Upper lobe of left lung (tissue), 6 donors: Measurements from ENCODE around the gene ACAA2. TPM values are rescaled to one million over a fixed set of nuclear protein-coding genes. Genes with fewer than 3 reads are reported as not detected.

Experiments
- ATAC-seq, 2 donors: fragments of 200-7000 bp; cut with Tn5 transposase; one replicate each; pipeline ENCODE4 v1.9.1; 2022; ENCODE audit warnings: mild to moderate bottlenecking in 2 of 2, moderate library complexity in 2 of 2; ENCODE audit not compliant: low FRiP score in 2 of 2
- DNase-seq, 2 donors: peaks; one replicate each; pipeline ENCODE4 v3.0.0-alpha.2; 2019 to 2020
- H3K27ac ChIP-seq, 4 donors: fragments of 200-600 bp; sonication (generic); one replicate each; pipeline ENCODE4 v1.5.1; 2016 to 2019
- H3K27me3 ChIP-seq, 4 donors: fragments of 200-600 bp; sonication (generic); one replicate each; pipeline ENCODE4 v1.5.1; 2017 to 2019
- H3K36me3 ChIP-seq, 4 donors: fragments of 200-600 bp; sonication (generic); one replicate each; pipeline ENCODE4 v1.5.1; 2016 to 2019
- H3K4me1 ChIP-seq, 4 donors: fragments of 200-600 bp; sonication (generic); one replicate each; pipeline ENCODE4 v1.5.1; 2018 to 2019
- H3K4me3 ChIP-seq, 4 donors: fragments of 200-600 bp; sonication (generic); one replicate each; pipeline ENCODE4 v1.5.1; 2017 to 2019; ENCODE audit warnings: mild to moderate bottlenecking in 2 of 4, moderate library complexity in 1 of 4
- H3K9me3 ChIP-seq, 4 donors: fragments of 200-600 bp; sonication (generic); one replicate each; pipeline ENCODE4 v1.5.1; 2018 to 2019
- CTCF ChIP-seq, 6 experiments: fragments of 450-650 bp in 4 of 6; fragments of 200-600 bp in 2 of 6; sonication (generic) in 2 of 6; IDR thresholded peaks; one replicate each; pipeline ENCODE4 v1.5.1; 2016 to 2019; ENCODE audit warnings: antibody characterized with exemption in 6 of 6
- EP300 ChIP-seq, 4 donors: sonication (generic); formaldehyde crosslinking; IDR thresholded peaks; one replicate each; pipeline ENCODE4 v1.5.1; 2017; ENCODE audit warnings: antibody characterized with exemption in 4 of 4, control low read depth in 2 of 4
- POLR2A ChIP-seq, 4 donors: fragments of 450-650 bp; IDR thresholded peaks; one replicate each; pipeline ENCODE4 v1.5.1; 2016 to 2017; ENCODE audit warnings: antibody characterized with exemption in 4 of 4, mild to moderate bottlenecking in 2 of 4
- POLR2AphosphoS5 ChIP-seq, 2 donors: sonication (generic); formaldehyde crosslinking; IDR thresholded peaks; one replicate each; pipeline ENCODE4 v1.5.1; 2017; ENCODE audit warnings: antibody characterized with exemption in 2 of 2
- WGBS, 2 donors: methylation state at CpG; one replicate each; pipeline ENCODE4 v1.1.5; 2017 to 2018; 5-methylcytosine and 5-hydroxymethylcytosine counted together
- total RNA-seq, 6 donors: library from RNA; depleted of rRNA in 4 of 6; stranded (reverse); fragments of >200 nt in 4 of 6; gene quantifications; one replicate each; pipeline versions ENCODE4 v1.1.0 to v1.2.1, GENCODE V29; 2016 to 2021
- donor health status: DM: no; HTN: no; CAD: no; lungs with moderate emphysema.
- donor health status: DM: no; HTN: yes; CAD: no; lungs with severe emphysema.

ACAA2 gene
- total RNA-seq, 6 donors from 2014 or later: 23.7 to 93.9 (median 69.8) TPM

- H3K4me1 ChIP-seq: no peaks in the 10 kb centered on the region
- TF ChIP-seq POLR2AphosphoS5 (IDR thresholded peaks at IDR 0.05) (no peak), CTCF (IDR thresholded peaks at IDR 0.05) (no peak)
- H3K27ac ChIP-seq: no peak overlapping the region
- no peak overlapping the region for H3K4me3 ChIP-seq
- 87 to 90% methylated on average over 2 to 4 of the region's 4 CpGs for WGBS, 2 donors
- no peaks in the 10 kb centered on the region for H3K27me3 ChIP-seq
- no peaks in the 10 kb centered on the region for H3K9me3 ChIP-seq
- ATAC-seq (no peak), DNase-seq (no peak)
- peaks cover 0 to 2% (median 0%) of the 10 kb centered on the region in 4 donors for H3K36me3 ChIP-seq
Measured at GRCh38 chr18:49842656-49843055, 29.3 kb upstream of the ACAA2 start.

GRCh38 chr18:49841236-49842217 is 28.2 kb upstream of the ACAA2 start:
- DNase-seq (no peak), ATAC-seq (no peak)
- Histone ChIP-seq H3K27ac (no peak overlapping the region), H3K36me3 (peaks cover 0 to 2% (median 0%) of the 10 kb centered on the region in 4 donors), H3K9me3 (no peaks in the 10 kb centered on the region), H3K4me3 (no peak overlapping the region), H3K27me3 (no peaks in the 10 kb centered on the region), H3K4me1 (no peaks in the 10 kb centered on the region)
- WGBS, 2 donors: 84 to 90% methylated on average over 11 to 12 of the region's 12 CpGs
- TF ChIP-seq POLR2A (IDR thresholded peaks at IDR 0.05): no peak
- TF ChIP-seq CTCF (IDR thresholded peaks at IDR 0.05): no peak
- no peak for TF ChIP-seq EP300 (IDR thresholded peaks at IDR 0.05)
- TF ChIP-seq POLR2AphosphoS5 (IDR thresholded peaks at IDR 0.05): no peak

GRCh38 chr18:49839012-49839411 is 25.7 kb upstream of the ACAA2 start:
- no peak for TF ChIP-seq EP300 (IDR thresholded peaks at IDR 0.05)
- no peak for TF ChIP-seq POLR2A (IDR thresholded peaks at IDR 0.05)
- TF ChIP-seq POLR2AphosphoS5 (IDR thresholded peaks at IDR 0.05): no peak
- TF ChIP-seq CTCF (IDR thresholded peaks at IDR 0.05): no peak
- H3K27me3 ChIP-seq: no peaks in the 10 kb centered on the region
- no peak overlapping the region for H3K27ac ChIP-seq
- no peaks in the 10 kb centered on the region for H3K4me1 ChIP-seq
- no peak for DNase-seq
- no peak overlapping the region for H3K4me3 ChIP-seq
- WGBS, 2 donors: 95 to 100% methylated on average over 8 of the region's 8 CpGs
- no peak for ATAC-seq
- H3K36me3 ChIP-seq: peaks cover 0 to 2% (median 0%) of the 10 kb centered on the region in 4 donors
- no peaks in the 10 kb centered on the region for H3K9me3 ChIP-seq

GRCh38 chr18:49838381-49838780 is 25.0 kb upstream of the ACAA2 start:
- ATAC-seq (no peak), DNase-seq (no peak)
- TF ChIP-seq POLR2A (IDR thresholded peaks at IDR 0.05) (no peak), EP300 (IDR thresholded peaks at IDR 0.05) (no peak), POLR2AphosphoS5 (IDR thresholded peaks at IDR 0.05) (no peak), CTCF (IDR thresholded peaks at IDR 0.05) (no peak)
- H3K9me3 ChIP-seq: no peaks in the 10 kb centered on the region
- no peak overlapping the region for H3K4me3 ChIP-seq
- H3K27me3 ChIP-seq: no peaks in the 10 kb centered on the region
- H3K4me1 ChIP-seq: no peaks in the 10 kb centered on the region
- 98% methylated on average over 4 of the region's 4 CpGs for WGBS, 2 donors
- no peak overlapping the region for H3K27ac ChIP-seq
- H3K36me3 ChIP-seq: peaks cover 0 to 2% (median 0%) of the 10 kb centered on the region in 4 donors
